ENCODE data around the gene PTGS1.

GRCh38 chr9:122327175-122327574, 43.6 kb upstream of the PTGS1 start:
- TF ChIP-seq CTCF (IDR thresholded peaks at IDR 0.05) (no peak), POLR2AphosphoS5 (IDR thresholded peaks at IDR 0.05) (no peak)
